Fibroblast of pulmonary artery (primary cell): Measurements from ENCODE around the gene HDGFL1.

Source experiments
- DNase-seq: peaks from one replicate; pipeline ENCODE4 v3.0.0-alpha.2; 2010; ENCODE audit warnings: low read depth
- H3K4me3 ChIP-seq: replicated peaks from 2 replicates; pipeline ENCODE4 v1.5.1; 2011; ENCODE audit warnings: low read depth, mild to moderate bottlenecking, control low read depth, low read length, moderate library complexity
- CTCF ChIP-seq: IDR thresholded peaks from 2 replicates; pipeline ENCODE4 v1.5.1; 2011; ENCODE audit warnings: mild to moderate bottlenecking, control low read depth, low read length, inconsistent platforms; ENCODE audit errors: missing control alignments

The HDGFL1 gene

GRCh38 chr6:22569281-22570184 lies at the start of gene HDGFL1:
TSS of gene HDGFL1 (plus strand) at chr6:22569566. CDS start at chr6:22569576, 10 bp downstream.
- no peak for DNase-seq
- TF ChIP-seq CTCF: no peak

GRCh38 chr6:22521035-22521434 lies 48.3 kb upstream of the HDGFL1 start:
- TF ChIP-seq CTCF: no peak
- DNase-seq: no peak
- H3K4me3 ChIP-seq: no peak overlapping the region

More at GRCh38 chr6:22569281-22570184, at the start of gene HDGFL1:
- no peak within 1 kb of the TSS for H3K4me3 ChIP-seq

- DNase-seq: no peak
- H3K4me3 ChIP-seq: no peak overlapping the region
- TF ChIP-seq CTCF: no peak
Measured at GRCh38 chr6:22526736-22527135, 42.6 kb upstream of the HDGFL1 start.

- no peak for TF ChIP-seq CTCF
- DNase-seq: no peak
- H3K4me3 ChIP-seq: no peak overlapping the region
Measured at GRCh38 chr6:22529866-22530265, 39.5 kb upstream of the HDGFL1 start.

GRCh38 chr6:22530506-22530905 lies 38.9 kb upstream of the HDGFL1 start:
- TF ChIP-seq CTCF: no peak
- no peak overlapping the region for H3K4me3 ChIP-seq
- no peak for DNase-seq

- TF ChIP-seq CTCF: no peak
- no peak for DNase-seq
- no peak overlapping the region for H3K4me3 ChIP-seq
Measured at GRCh38 chr6:22536122-22536521, 33.2 kb upstream of the HDGFL1 start.

- no peak overlapping the region for H3K4me3 ChIP-seq
- no peak for TF ChIP-seq CTCF
- no peak for DNase-seq
Measured at GRCh38 chr6:22544476-22544875, 24.9 kb upstream of the HDGFL1 start.
